Sigmoid colon (tissue), 7 donors: ENCODE data around the gene SERPINA12. TPM values are rescaled to one million over a fixed set of nuclear protein-coding genes. Genes with fewer than 3 reads are reported as not detected.

Experiments
- DNase-seq: peaks from one replicate; pipeline ENCODE4 v3.0.0-alpha.2; 2019
- H3K27ac ChIP-seq, 4 donors: fragments of 200-600 bp; sonication (generic); one replicate each; pipeline ENCODE4 v1.5.1; 2016 to 2019; ENCODE audit warnings: mild to moderate bottlenecking in 1 of 4
- H3K27me3 ChIP-seq, 3 donors: fragments of 200-600 bp; sonication (generic); one replicate each; pipeline ENCODE4 v1.5.1; 2019; ENCODE audit warnings: mild to moderate bottlenecking in 1 of 3
- H3K36me3 ChIP-seq, 4 donors: fragments of 200-600 bp; sonication (generic); one replicate each; pipeline ENCODE4 v1.5.1; 2016 to 2019
- H3K4me1 ChIP-seq, 4 donors: fragments of 200-600 bp; sonication (generic); one replicate each; pipeline ENCODE4 v1.5.1; 2017 to 2019
- H3K4me3 ChIP-seq, 4 donors: fragments of 200-600 bp; sonication (generic); one replicate each; pipeline ENCODE4 v1.5.1; 2017 to 2019; ENCODE audit warnings: mild to moderate bottlenecking in 2 of 4, moderate library complexity in 1 of 4
- H3K9me3 ChIP-seq, 4 donors: fragments of 200-600 bp in 3 of 4; sonication (generic) in 3 of 4; one replicate each; pipeline versions ENCODE4 v1.5.1 to v1.6.1; 2013 to 2019
- CTCF ChIP-seq, 4 experiments: fragments of 450-650 bp in 3 of 4; fragments of 200-600 bp in 1 of 4; IDR thresholded peaks; one replicate each; pipeline ENCODE4 v1.5.1; 2016 to 2019; ENCODE audit warnings: antibody characterized with exemption in 4 of 4, mild to moderate bottlenecking in 3 of 4, moderate library complexity in 2 of 4
- EP300 ChIP-seq, 4 donors: sonication (generic); formaldehyde crosslinking; IDR thresholded peaks; one replicate each; pipeline ENCODE4 v1.6.1; 2017; ENCODE audit warnings: antibody characterized with exemption in 4 of 4
- POLR2A ChIP-seq, 2 donors: fragments of 450-650 bp; IDR thresholded peaks; one replicate each; pipeline ENCODE4 v1.6.1; 2016; ENCODE audit warnings: antibody characterized with exemption in 2 of 2, mild to moderate bottlenecking in 2 of 2, moderate library complexity in 2 of 2
- POLR2AphosphoS5 ChIP-seq, 4 donors: sonication (generic); formaldehyde crosslinking; IDR thresholded peaks; one replicate each; pipeline ENCODE4 v1.6.1; 2017; ENCODE audit warnings: antibody characterized with exemption in 4 of 4
- WGBS, 2 donors: extraction: QIAGEN DNeasy Blood & Tissue Kit; methylation state at CpG; one replicate each; pipeline ENCODE4 v1.1.7; 2013; 5-methylcytosine and 5-hydroxymethylcytosine counted together
- intact Hi-C: fragments of 100-400 bp; cut with DNase I; formaldehyde crosslinking; loops from one replicate; pipeline ENCODE4 v1.15.1; 2023
- polyA plus RNA-seq, 3 donors: library from polyadenylated mRNA; stranded (reverse); fragments of 200-250 nt; gene quantifications; one replicate each; pipeline ENCODE4 v1.2.3, GENCODE V29; 2013
- total RNA-seq, 4 donors: library from RNA; depleted of rRNA; stranded (reverse); fragments of >200 nt; gene quantifications; one replicate each; pipeline ENCODE4 v1.1.0, GENCODE V29; 2016
- donor health status: healthy with polysubstance abuse.
- donor health status: Bipolar disorder and iron deficiency.
- donor health status: healthy.

The SERPINA12 gene, protein sequence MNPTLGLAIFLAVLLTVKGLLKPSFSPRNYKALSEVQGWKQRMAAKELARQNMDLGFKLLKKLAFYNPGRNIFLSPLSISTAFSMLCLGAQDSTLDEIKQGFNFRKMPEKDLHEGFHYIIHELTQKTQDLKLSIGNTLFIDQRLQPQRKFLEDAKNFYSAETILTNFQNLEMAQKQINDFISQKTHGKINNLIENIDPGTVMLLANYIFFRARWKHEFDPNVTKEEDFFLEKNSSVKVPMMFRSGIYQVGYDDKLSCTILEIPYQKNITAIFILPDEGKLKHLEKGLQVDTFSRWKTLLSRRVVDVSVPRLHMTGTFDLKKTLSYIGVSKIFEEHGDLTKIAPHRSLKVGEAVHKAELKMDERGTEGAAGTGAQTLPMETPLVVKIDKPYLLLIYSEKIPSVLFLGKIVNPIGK
- total RNA-seq (not detected), polyA plus RNA-seq (not detected)

DNA sequence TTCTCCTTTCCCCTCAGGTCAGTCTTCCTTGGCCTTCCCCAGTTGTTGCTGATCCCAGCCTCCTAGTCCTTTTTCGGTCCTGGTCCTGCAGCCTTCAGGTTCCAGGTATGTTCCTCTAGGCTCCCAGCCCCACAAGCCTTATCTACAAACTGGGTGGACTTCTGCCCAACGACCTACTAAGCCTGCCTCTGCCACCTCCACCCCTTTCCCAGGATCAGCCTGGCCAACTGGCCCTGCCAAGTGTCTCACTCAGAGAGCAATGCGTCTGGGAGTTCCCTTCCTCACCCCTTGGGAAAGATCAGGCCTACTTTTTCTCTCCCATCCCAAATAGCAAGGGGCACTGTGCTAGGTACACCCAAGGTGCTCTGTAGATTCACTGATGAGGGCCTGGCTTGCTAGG, at the start of gene SERPINA12:
TSS of gene SERPINA12 (minus strand) at position 114 of the 400 bp plus-strand sequence. CDS start 11,072 bp downstream, outside the sequence.
- H3K4me3 ChIP-seq = no peak within 1 kb of the TSS
- WGBS, 2 donors = 64 to 66% methylated on average over 3 of the region's 3 CpGs
- no peaks in the 10 kb centered on the region for H3K27me3 ChIP-seq
- H3K9me3 ChIP-seq = no peaks in the 10 kb centered on the region
- DNase-seq = no peak
- no peaks in the 10 kb centered on the region for H3K36me3 ChIP-seq
- no peaks in the 10 kb centered on the region for H3K4me1 ChIP-seq
- intact Hi-C loops = no loop called here
- no peak within 1 kb of the TSS for H3K27ac ChIP-seq
- TF ChIP-seq POLR2AphosphoS5 (IDR thresholded peaks at IDR 0.05) (no peak), CTCF (IDR thresholded peaks at IDR 0.05) (no peak), EP300 (IDR thresholded peaks at IDR 0.05) (no peak), POLR2A (IDR thresholded peaks at IDR 0.05) (no peak)

GRCh38 chr14:94558842-94559241, 49.6 kb upstream of the SERPINA12 start:
- Histone ChIP-seq H3K36me3 (no peaks in the 10 kb centered on the region), H3K4me1 (no peaks in the 10 kb centered on the region), H3K4me3 (no peak overlapping the region), H3K27me3 (no peaks in the 10 kb centered on the region), H3K27ac (no peak overlapping the region), H3K9me3 (peaks cover 0 to 5% (median 0%) of the 10 kb centered on the region in 4 donors)
- DNase-seq = no peak
- no peak for TF ChIP-seq CTCF (IDR thresholded peaks at IDR 0.05)
- no peak for TF ChIP-seq POLR2AphosphoS5 (IDR thresholded peaks at IDR 0.05)
- no peak for TF ChIP-seq POLR2A (IDR thresholded peaks at IDR 0.05)
- TF ChIP-seq EP300 (IDR thresholded peaks at IDR 0.05) = no peak
- 91 to 92% methylated on average over 2 of the region's 2 CpGs for WGBS, 2 donors
- intact Hi-C loops = no loop called here

DNA sequence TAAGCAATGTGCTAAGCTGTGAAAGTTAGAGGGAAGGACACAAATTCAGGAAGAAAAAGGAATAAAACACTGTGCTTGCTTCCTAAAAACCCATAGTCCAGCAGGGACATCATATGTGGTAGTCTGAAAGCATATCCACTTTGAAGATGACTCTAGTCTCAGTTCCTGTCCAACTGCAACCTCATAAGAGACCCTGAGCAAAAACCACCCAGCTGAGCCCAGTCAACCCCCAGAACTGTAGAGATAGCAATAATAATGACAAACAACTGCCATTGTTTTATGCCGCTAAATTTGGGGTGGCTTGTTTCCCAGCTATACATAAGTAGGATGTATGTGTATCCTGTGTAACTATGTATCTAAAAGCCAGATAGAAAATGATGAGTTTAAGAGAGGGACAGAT, 48.1 kb upstream of the SERPINA12 start:
- 94 to 97% methylated on average over 1 of the region's 1 CpG for WGBS, 2 donors
- peaks cover 0 to 6% (median 0%) of the 10 kb centered on the region in 4 donors for H3K9me3 ChIP-seq
- H3K4me1 ChIP-seq = no peaks in the 10 kb centered on the region
- no peak overlapping the region for H3K27ac ChIP-seq
- no peak overlapping the region for H3K4me3 ChIP-seq
- H3K36me3 ChIP-seq = no peaks in the 10 kb centered on the region
- no peak for TF ChIP-seq POLR2A (IDR thresholded peaks at IDR 0.05)
- DNase-seq = no peak
- intact Hi-C loops = no loop called here
- H3K27me3 ChIP-seq = no peaks in the 10 kb centered on the region

GRCh38 chr14:94555991-94556390, 46.7 kb upstream of the SERPINA12 start:
- H3K4me3 ChIP-seq = no peak overlapping the region
- no peaks in the 10 kb centered on the region for H3K4me1 ChIP-seq
- no peaks in the 10 kb centered on the region for H3K27me3 ChIP-seq
- WGBS, 2 donors = 89 to 92% methylated on average over 9 of the region's 9 CpGs
- H3K27ac ChIP-seq = no peak overlapping the region
- TF ChIP-seq POLR2AphosphoS5 (IDR thresholded peaks at IDR 0.05) (no peak), CTCF (IDR thresholded peaks at IDR 0.05) (no peak), POLR2A (IDR thresholded peaks at IDR 0.05) (no peak), EP300 (IDR thresholded peaks at IDR 0.05) (no peak)
- H3K9me3 ChIP-seq = peaks cover 0 to 6% (median 0%) of the 10 kb centered on the region in 4 donors
- no peaks in the 10 kb centered on the region for H3K36me3 ChIP-seq
- intact Hi-C loops = no loop called here
- DNase-seq = no peak

GRCh38 chr14:94550041-94550440, 40.8 kb upstream of the SERPINA12 start:
- H3K9me3 ChIP-seq = peaks cover 0 to 6% (median 0%) of the 10 kb centered on the region in 4 donors
- TF ChIP-seq POLR2AphosphoS5 (IDR thresholded peaks at IDR 0.05) = no peak
- TF ChIP-seq EP300 (IDR thresholded peaks at IDR 0.05) = no peak
- TF ChIP-seq CTCF (IDR thresholded peaks at IDR 0.05) = no peak
- TF ChIP-seq POLR2A (IDR thresholded peaks at IDR 0.05) = no peak
- intact Hi-C loops = no loop called here
- no peaks in the 10 kb centered on the region for H3K4me1 ChIP-seq
- H3K4me3 ChIP-seq = no peak overlapping the region
- no peaks in the 10 kb centered on the region for H3K36me3 ChIP-seq
- no peak for DNase-seq
- peaks cover 0 to 10% (median 2%) of the 10 kb centered on the region in 3 donors for H3K27me3 ChIP-seq
- no peak overlapping the region for H3K27ac ChIP-seq
- WGBS, 2 donors = 69 to 77% methylated on average over 8 of the region's 8 CpGs
